Endothelial cell of umbilical vein (primary cell): Measurements from ENCODE around the gene RBM6. TPM values are rescaled to one million over a fixed set of nuclear protein-coding genes. Genes with fewer than 3 reads are reported as not detected.

Source experiments
- BruUV-seq: library from RNA; stranded (reverse); fragments of 400-500 nt; replicated peaks from 2 replicates; lab custom pipeline; 2021; lab: Mats Ljungman, UMichigan
- CTCF ChIA-PET: fragments of 300-600, 350-600 bp; sonication (Branson Sonifier 250); formaldehyde crosslinking; loops from one replicate; lab custom pipeline; 2021; ENCODE audit warnings: antibody characterized with exemption, inconsistent platforms; lab: Charles Lee
- POLR2A ChIA-PET: fragments of 300-600, 350-600 bp; sonication (Branson Sonifier 250); formaldehyde crosslinking; loops from one replicate; lab custom pipeline; 2021; ENCODE audit warnings: antibody characterized with exemption, inconsistent platforms; lab: Charles Lee
- DNase-seq: peaks from one replicate; pipeline ENCODE4 v3.0.0-alpha.2; 2011; ENCODE audit warnings: low read depth, low spot score
- FAIRE-seq: peaks from 2 replicates; lab custom pipeline; 2011; peaks lifted over from hg19 to GRCh38; lab: Jason Lieb, UNC
- H2AFZ ChIP-seq: 2 replicates; pipeline ENCODE4 v1.6.0; 2012; ENCODE audit warnings: low read depth, low read length, control low read depth, inconsistent platforms
- H3K27ac ChIP-seq: 2 replicates; pipeline ENCODE4 v1.5.1; 2011; ENCODE audit warnings: low read depth, mild to moderate bottlenecking, control low read depth, low read length, moderate library complexity; ENCODE audit not compliant: insufficient read depth
- H3K27me3 ChIP-seq, 2 experiments: 2 replicates each; pipeline versions ENCODE4 v1.6.0 to v1.6.1; 2011; ENCODE audit warnings: low read length in 2 of 2, mixed read lengths in 1 of 2; ENCODE audit not compliant: control insufficient read depth in 2 of 2, insufficient read depth in 2 of 2
- H3K36me3 ChIP-seq, 2 experiments: 2 replicates in 1 of 2; 3 replicates in 1 of 2; pipeline ENCODE4 v1.5.1; 2011; ENCODE audit warnings: low read length in 2 of 2, mild to moderate bottlenecking in 1 of 2, moderate library complexity in 1 of 2; ENCODE audit not compliant: control insufficient read depth in 2 of 2, insufficient read depth in 2 of 2; ENCODE audit errors: extremely low read depth in 1 of 2
- H3K4me1 ChIP-seq: 3 replicates; pipeline ENCODE4 v1.5.1; 2011; ENCODE audit warnings: mild to moderate bottlenecking, low read length; ENCODE audit not compliant: control insufficient read depth, insufficient read depth; ENCODE audit errors: extremely low read depth
- H3K4me2 ChIP-seq: 2 replicates; pipeline ENCODE4 v1.6.1; 2011; ENCODE audit warnings: low read length, control low read depth, mixed read lengths; ENCODE audit not compliant: insufficient read depth
- H3K4me3 ChIP-seq, 3 experiments: fragments of 200-600 bp in 1 of 3; sonication (generic), shearing (Covaris generic) in 1 of 3; replicated peaks in 1 of 3; 2 replicates each; pipeline ENCODE4 v1.5.1; 2011 to 2016; ENCODE audit warnings: control low read depth in 3 of 3, low read length in 3 of 3, mild to moderate bottlenecking in 2 of 3, inconsistent platforms in 1 of 3, low read depth in 1 of 3, moderate library complexity in 1 of 3; ENCODE audit not compliant: insufficient read depth in 1 of 3
- H3K79me2 ChIP-seq: 2 replicates; pipeline ENCODE4 v1.6.0; 2012; ENCODE audit warnings: low read length, inconsistent platforms; ENCODE audit not compliant: control insufficient read depth, insufficient read depth
- H3K9ac ChIP-seq: replicated peaks from 2 replicates; pipeline ENCODE3; 2011; ENCODE audit warnings: low read length, control low read depth; ENCODE audit not compliant: insufficient read depth; ENCODE audit errors: extremely low read depth
- H3K9me1 ChIP-seq: replicated peaks from 3 replicates; pipeline ENCODE4 v1.6.0; 2011; ENCODE audit warnings: mild to moderate bottlenecking, low read length; ENCODE audit not compliant: control insufficient read depth, insufficient read depth; ENCODE audit errors: extremely low read depth
- H3K9me3 ChIP-seq: replicated peaks from 2 replicates; pipeline ENCODE4 v1.5.1; 2012; ENCODE audit warnings: low read length, inconsistent platforms; ENCODE audit not compliant: control insufficient read depth, insufficient read depth
- H4K20me1 ChIP-seq: replicated peaks from 2 replicates; pipeline ENCODE3; 2011; ENCODE audit warnings: mild to moderate bottlenecking, low read length; ENCODE audit not compliant: control insufficient read depth, insufficient read depth; ENCODE audit errors: extremely low read depth
- EZH2 ChIP-seq: IDR thresholded peaks from 2 replicates; pipeline ENCODE4 v1.6.1; 2012; ENCODE audit warnings: borderline replicate concordance, low read depth, mild to moderate bottlenecking, moderate library complexity, low read length, inconsistent platforms; ENCODE audit not compliant: severe bottlenecking
- GATA2 ChIP-seq: IDR thresholded peaks from 2 replicates; pipeline ENCODE4 v1.7.0; 2011; ENCODE audit warnings: low read depth, mild to moderate bottlenecking, moderate library complexity, mixed read lengths, low read length; ENCODE audit not compliant: insufficient read length, insufficient read depth
- JUN ChIP-seq: IDR thresholded peaks from 2 replicates; pipeline ENCODE4 v1.6.1; 2011; ENCODE audit warnings: borderline replicate concordance, low read depth; ENCODE audit not compliant: insufficient read length, insufficient read depth
- MYC ChIP-seq: IDR thresholded peaks from one replicate; pipeline ENCODE4 v1.6.1; 2011; ENCODE audit warnings: mild to moderate bottlenecking, low read depth, low read length
- POLR2AphosphoS5 ChIP-seq: IDR thresholded peaks from 2 replicates; pipeline ENCODE4 v1.6.1; 2012; ENCODE audit warnings: low read depth, mild to moderate bottlenecking, control low read depth, low read length, moderate library complexity; ENCODE audit not compliant: insufficient read depth
- dilution Hi-C: fragments of 300-500 bp; cut with MboI; formaldehyde crosslinking; loops from one replicate; pipeline ENCODE4 v1.15.0; 2019; ENCODE audit warnings: low sequenced_read_pairs; ENCODE audit not compliant: extremely low pct_ligation_motif_present
- intact Hi-C: fragments of 100-400 bp; cut with micrococcal nuclease; formaldehyde crosslinking; loops from one replicate; pipeline ENCODE4 v1.10.0; 2022
- polyA plus RNA-seq, 4 experiments: library from polyadenylated mRNA; depleted of rRNA in 3 of 4; stranded (reverse) in 3 of 4; unstranded in 1 of 4; fragments of >200 nt; gene quantifications; 2 replicates each; pipeline versions ENCODE4 v1.2.1 to v1.2.3, GENCODE V29; 2011 to 2012; ENCODE audit warnings: missing spikeins in 1 of 4
- total RNA-seq: library from RNA; stranded (reverse); gene quantifications from 2 replicates; pipeline ENCODE4 v1.2.3, GENCODE V29; 2021
- TF ChIP-seq, protein P1 (sequence below), 2 donors: IDR thresholded peaks; 1 replicate in 1 of 2; 2 replicates in 1 of 2; pipeline ENCODE4 v1.5.1; 2011; ENCODE audit warnings: low read length in 2 of 2, mild to moderate bottlenecking in 2 of 2, moderate library complexity in 2 of 2, control low read depth in 1 of 2, inconsistent platforms in 1 of 2, low read depth in 1 of 2; ENCODE audit not compliant: insufficient read depth in 1 of 2; ENCODE audit errors: extremely low read depth in 1 of 2
- TF ChIP-seq, protein P2 (sequence below): IDR thresholded peaks from 2 replicates; pipeline ENCODE4 v1.6.1; 2011; ENCODE audit not compliant: insufficient read depth, insufficient read length

Gene RBM6
- total and polyA plus RNA-seq, 2 donors (not counting 3 experiments of a cell fraction or from before 2014, with no cell fraction given): 30.4 to 94.5 TPM

- H3K4me2 ChIP-seq: no peak overlapping the region
- CTCF ChIA-PET: interaction anchor here (1.1 kb wide), 1 partner anchor 22 kb away, joined by 4 read pairs; no protein-coding TSS in a partner anchor
Observed at GRCh38 chr3:50068134-50068533, 128.2 kb downstream of the RBM6 start.

More at GRCh38 chr3:50068134-50068533, 128.2 kb downstream of the RBM6 start:
- intact Hi-C loops (no loop called here), dilution Hi-C loops (no loop called here)
- FAIRE-seq: no peak
- no peak for DNase-seq
- POLR2A ChIA-PET: no interaction called here
- Histone ChIP-seq H3K9me3 (no peaks in the 10 kb centered on the region), H3K4me1 (no peaks in the 10 kb centered on the region), H3K79me2 (no peaks in the 10 kb centered on the region), H4K20me1 (no peaks in the 10 kb centered on the region), H3K4me3 (no peak overlapping the region), H3K9me1 (no peaks in the 10 kb centered on the region), H3K36me3 (peaks cover 15 to 56% of the 10 kb centered on the region in 2 experiments), H3K27me3 (no peaks in the 10 kb centered on the region), H3K9ac (no peak overlapping the region), H3K27ac (no peak overlapping the region), H2AFZ (no peak overlapping the region)
- no peak for TF ChIP-seq JUN
- TF ChIP-seq EZH2: no peak
- TF ChIP-seq, protein P1, sequence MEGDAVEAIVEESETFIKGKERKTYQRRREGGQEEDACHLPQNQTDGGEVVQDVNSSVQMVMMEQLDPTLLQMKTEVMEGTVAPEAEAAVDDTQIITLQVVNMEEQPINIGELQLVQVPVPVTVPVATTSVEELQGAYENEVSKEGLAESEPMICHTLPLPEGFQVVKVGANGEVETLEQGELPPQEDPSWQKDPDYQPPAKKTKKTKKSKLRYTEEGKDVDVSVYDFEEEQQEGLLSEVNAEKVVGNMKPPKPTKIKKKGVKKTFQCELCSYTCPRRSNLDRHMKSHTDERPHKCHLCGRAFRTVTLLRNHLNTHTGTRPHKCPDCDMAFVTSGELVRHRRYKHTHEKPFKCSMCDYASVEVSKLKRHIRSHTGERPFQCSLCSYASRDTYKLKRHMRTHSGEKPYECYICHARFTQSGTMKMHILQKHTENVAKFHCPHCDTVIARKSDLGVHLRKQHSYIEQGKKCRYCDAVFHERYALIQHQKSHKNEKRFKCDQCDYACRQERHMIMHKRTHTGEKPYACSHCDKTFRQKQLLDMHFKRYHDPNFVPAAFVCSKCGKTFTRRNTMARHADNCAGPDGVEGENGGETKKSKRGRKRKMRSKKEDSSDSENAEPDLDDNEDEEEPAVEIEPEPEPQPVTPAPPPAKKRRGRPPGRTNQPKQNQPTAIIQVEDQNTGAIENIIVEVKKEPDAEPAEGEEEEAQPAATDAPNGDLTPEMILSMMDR (IDR thresholded peaks at IDR 0.05; ENCODE audit: extremely low read depth in 1 of 2, insufficient read depth in 1 of 2, low read depth in 1 of 2, low read length in 2 of 2): no peak
- TF ChIP-seq POLR2AphosphoS5: no peak
- TF ChIP-seq, protein P2, sequence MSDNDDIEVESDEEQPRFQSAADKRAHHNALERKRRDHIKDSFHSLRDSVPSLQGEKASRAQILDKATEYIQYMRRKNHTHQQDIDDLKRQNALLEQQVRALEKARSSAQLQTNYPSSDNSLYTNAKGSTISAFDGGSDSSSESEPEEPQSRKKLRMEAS: no peak
- no peak for TF ChIP-seq MYC
- TF ChIP-seq GATA2: no peak
- BruUV-seq: no TSS peak
